Prostate gland (tissue), 2 donors: Measurements from ENCODE around the gene PGRMC2. TPM values are rescaled to one million over a fixed set of nuclear protein-coding genes. Genes with fewer than 3 reads are reported as not detected.

Source experiments
- DNase-seq: peaks from one replicate; pipeline ENCODE4 v3.0.0-alpha.2; 2019; ENCODE audit warnings: low spot score
- H3K27ac ChIP-seq, 2 donors: fragments of 200-600 bp; sonication (generic); 2 replicates each; pipeline ENCODE4 v1.5.1; 2017 to 2019
- H3K27me3 ChIP-seq: fragments of 200-600 bp; sonication (generic); replicated peaks from 2 replicates; pipeline ENCODE4 v1.5.1; 2019; ENCODE audit not compliant: insufficient read depth
- H3K36me3 ChIP-seq, 2 donors: fragments of 200-600 bp; sonication (generic); 1 replicate in 1 of 2; 2 replicates in 1 of 2; pipeline versions ENCODE4 v1.5.1 to v1.8.1; 2017 to 2019
- H3K4me1 ChIP-seq: fragments of 200-600 bp; sonication (generic); replicated peaks from 2 replicates; pipeline ENCODE4 v1.5.1; 2019
- H3K4me3 ChIP-seq, 2 donors: fragments of 200-600 bp; sonication (generic); 2 replicates each; pipeline ENCODE4 v1.5.1; 2017 to 2019
- H3K9me3 ChIP-seq: fragments of 200-600 bp; sonication (generic); 2 replicates; pipeline ENCODE4 v1.5.1; 2017
- CTCF ChIP-seq, 4 experiments: fragments of 200-600 bp in 2 of 4; fragments of 450-650 bp in 2 of 4; sonication (generic) in 2 of 4; IDR thresholded peaks; 1 replicate in 3 of 4; 2 replicates in 1 of 4; pipeline ENCODE4 v1.5.1; 2016 to 2019; ENCODE audit warnings: antibody characterized with exemption in 4 of 4, mild to moderate bottlenecking in 2 of 4, moderate library complexity in 2 of 4
- POLR2A ChIP-seq: fragments of 450-650 bp; IDR thresholded peaks from one replicate; pipeline ENCODE4 v1.6.1; 2016; ENCODE audit warnings: antibody characterized with exemption, mild to moderate bottlenecking
- POLR2AphosphoS5 ChIP-seq: sonication (generic); formaldehyde crosslinking; IDR thresholded peaks from one replicate; pipeline ENCODE4 v1.6.1; 2017; ENCODE audit warnings: antibody characterized with exemption
- WGBS: methylation state at CpG from one replicate; pipeline ENCODE4 v1.1.5; 2018; 5-methylcytosine and 5-hydroxymethylcytosine counted together
- intact Hi-C: fragments of 100-400 bp; cut with DNase I; formaldehyde crosslinking; loops from one replicate; pipeline ENCODE4 v1.14.2; 2022
- total RNA-seq, 2 donors: library from RNA; depleted of rRNA; stranded (reverse); fragments of >200 nt; gene quantifications; one replicate each; pipeline ENCODE4 v1.1.0, GENCODE V29; 2016

Gene PGRMC2
- total RNA-seq, 2 donors from 2014 or later = 42.7 to 44.5 TPM

GRCh38 chr4:128234836-128235235 is 52.8 kb downstream of the PGRMC2 start:
- Histone ChIP-seq H3K27me3 (no peaks in the 10 kb centered on the region), H3K4me3 (no peak overlapping the region), H3K9me3 (no peaks in the 10 kb centered on the region), H3K27ac (no peak overlapping the region), H3K4me1 (no peaks in the 10 kb centered on the region), H3K36me3 (no peaks in the 10 kb centered on the region)
- 96% methylated on average over 3 of the region's 3 CpGs for WGBS
- no peak for DNase-seq
- no peak for TF ChIP-seq POLR2A
- no peak for TF ChIP-seq CTCF (IDR thresholded peaks at IDR 0.05)
- TF ChIP-seq POLR2AphosphoS5 = no peak
- intact Hi-C loops = no loop called here

GRCh38 chr4:128232719-128233118 is 54.9 kb downstream of the PGRMC2 start:
- H3K4me3 ChIP-seq = no peak overlapping the region
- 41% methylated on average over 3 of the region's 3 CpGs for WGBS
- intact Hi-C loops = no loop called here
- TF ChIP-seq POLR2A (no peak), POLR2AphosphoS5 (no peak), CTCF (IDR thresholded peaks at IDR 0.05) (no peak)
- DNase-seq = no peak
- no peaks in the 10 kb centered on the region for H3K36me3 ChIP-seq
- H3K4me1 ChIP-seq = no peaks in the 10 kb centered on the region
- no peaks in the 10 kb centered on the region for H3K27me3 ChIP-seq
- no peaks in the 10 kb centered on the region for H3K9me3 ChIP-seq
- H3K27ac ChIP-seq = no peak overlapping the region

- TF ChIP-seq POLR2AphosphoS5 = no peak
- TF ChIP-seq CTCF (IDR thresholded peaks at IDR 0.05) = no peak
- TF ChIP-seq POLR2A = no peak
- H3K4me3 ChIP-seq = no peak overlapping the region
- H3K9me3 ChIP-seq = no peaks in the 10 kb centered on the region
- WGBS = 55% methylated on average over 6 of the region's 6 CpGs
- no peaks in the 10 kb centered on the region for H3K4me1 ChIP-seq
- DNase-seq = no peak
- intact Hi-C loops = no loop called here
- no peaks in the 10 kb centered on the region for H3K27me3 ChIP-seq
- no peaks in the 10 kb centered on the region for H3K36me3 ChIP-seq
- H3K27ac ChIP-seq = peak overlapping the region in 1 of 2 donors; percentile 18
Observed at GRCh38 chr4:128228845-128229795, 58.5 kb downstream of the PGRMC2 start.

- peak overlapping the region; percentile 32 to 35 for H3K27ac ChIP-seq
- no peaks in the 10 kb centered on the region for H3K9me3 ChIP-seq
- intact Hi-C loops = no loop called here
- no peaks in the 10 kb centered on the region for H3K27me3 ChIP-seq
- TF ChIP-seq CTCF (IDR thresholded peaks at IDR 0.05) = no peak
- TF ChIP-seq POLR2AphosphoS5 = peak; percentile 78
- no peaks in the 10 kb centered on the region for H3K36me3 ChIP-seq
- no peak overlapping the region for H3K4me3 ChIP-seq
- no peaks in the 10 kb centered on the region for H3K4me1 ChIP-seq
- WGBS = 26% methylated on average over 2 of the region's 2 CpGs
- peak; percentile 86 for DNase-seq
Observed at GRCh38 chr4:128227991-128228571, 59.5 kb downstream of the PGRMC2 start.
